LHCN-M2 (cell line): ENCODE measurements around the gene ACTA2. TPM values are rescaled to one million over a fixed set of nuclear protein-coding genes. Genes with fewer than 3 reads are reported as not detected.

Experiments used
- DNase-seq: peaks from one replicate; pipeline ENCODE4 v3.0.0-alpha.2; 2012; ENCODE audit warnings: low read depth
- polyA plus RNA-seq: library from polyadenylated mRNA; unstranded; fragments of >200 nt; gene quantifications from one replicate; pipeline ENCODE4 v1.2.1, GENCODE V29; 2012; ENCODE audit warnings: missing spikeins
- total RNA-seq: library from RNA; depleted of rRNA; stranded (reverse); fragments of >200 nt; gene quantifications from 2 replicates; pipeline ENCODE4 v1.2.3, GENCODE V29; 2014; rRNA removed

Gene ACTA2
- 105 and 119 TPM in 2 replicates for total RNA-seq
- polyA plus RNA-seq: 236 TPM

DNA sequence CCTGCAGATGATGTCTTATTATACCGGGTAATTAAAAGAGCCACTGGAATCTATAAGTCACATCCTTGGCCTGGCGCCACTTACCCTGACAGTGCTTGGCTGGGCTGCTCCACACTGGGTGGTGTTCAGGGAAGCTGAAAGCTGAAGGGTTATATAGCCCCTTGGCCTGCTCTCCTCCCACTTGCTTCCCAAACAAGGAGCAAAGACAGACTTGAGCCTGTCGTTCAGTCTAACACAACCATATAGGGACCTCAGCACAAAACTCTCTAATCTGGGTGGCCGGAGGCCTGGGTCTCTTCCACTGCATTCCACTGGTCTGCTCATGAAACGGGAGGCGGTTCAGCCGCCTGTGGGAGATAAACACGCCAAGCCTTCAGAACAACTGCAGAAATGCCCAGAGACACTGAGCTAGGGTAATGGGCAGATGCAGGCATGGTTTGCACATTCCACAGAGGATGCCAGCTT, at the start of gene ACTA2:
ACTA2 (minus strand) TSS at position 127 of the 465 bp plus-strand sequence. CDS start 3,843 bp downstream, outside the sequence.
- DNase-seq: peak; percentile 46

DNA sequence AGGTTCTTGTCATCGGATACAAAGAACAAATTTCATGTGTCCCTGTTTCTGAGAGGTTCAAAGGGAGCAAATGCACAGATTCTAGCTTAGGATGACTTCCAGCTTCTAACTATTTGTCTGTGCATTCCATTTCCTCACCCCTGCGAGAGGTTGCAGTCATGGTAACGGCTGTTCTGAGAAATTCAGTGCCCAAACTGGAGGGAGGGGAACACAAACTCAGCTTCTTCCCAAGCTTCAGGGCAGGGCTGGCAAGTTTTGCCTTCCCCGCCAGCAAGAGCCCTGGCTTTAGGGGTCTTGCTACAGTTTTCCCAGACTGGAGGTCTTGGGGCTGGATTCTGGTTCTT, 49.1 kb upstream of the ACTA2 start:
- DNase-seq: no peak

DNA sequence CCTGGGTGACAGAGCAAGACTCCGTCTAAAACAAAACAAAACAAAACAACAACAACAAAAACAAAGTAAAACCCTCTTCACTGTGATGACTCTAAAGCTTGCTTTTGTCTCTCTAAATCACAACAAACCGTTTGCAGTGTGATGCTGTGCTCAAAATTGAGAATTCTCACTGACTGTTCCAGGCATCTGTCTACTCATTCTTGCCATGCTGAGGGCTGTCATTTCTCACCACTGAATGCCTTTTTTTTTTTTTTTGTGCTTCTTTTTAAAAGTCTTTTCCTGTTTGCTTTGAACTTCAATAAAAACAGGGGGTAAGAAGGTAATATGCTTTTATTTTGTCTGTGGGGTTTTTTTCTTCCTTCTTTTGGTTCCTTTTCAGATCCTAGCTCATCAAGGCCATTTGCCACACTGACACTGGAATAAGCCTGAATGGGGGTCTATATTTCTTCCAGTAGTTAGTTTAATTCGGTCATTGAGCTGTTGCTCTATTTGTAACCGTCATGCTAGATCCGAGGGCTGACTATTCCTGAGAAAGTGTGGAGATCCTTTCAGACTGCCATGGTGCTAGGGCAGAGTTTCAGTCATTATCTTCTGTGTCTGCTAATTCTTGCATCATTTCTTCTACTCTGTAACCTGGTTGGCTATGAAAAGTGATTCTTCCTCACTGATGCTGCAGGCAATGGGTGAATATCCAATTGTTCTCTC, 48.6 kb upstream of the ACTA2 start:
- DNase-seq: peak; percentile 31

DNA sequence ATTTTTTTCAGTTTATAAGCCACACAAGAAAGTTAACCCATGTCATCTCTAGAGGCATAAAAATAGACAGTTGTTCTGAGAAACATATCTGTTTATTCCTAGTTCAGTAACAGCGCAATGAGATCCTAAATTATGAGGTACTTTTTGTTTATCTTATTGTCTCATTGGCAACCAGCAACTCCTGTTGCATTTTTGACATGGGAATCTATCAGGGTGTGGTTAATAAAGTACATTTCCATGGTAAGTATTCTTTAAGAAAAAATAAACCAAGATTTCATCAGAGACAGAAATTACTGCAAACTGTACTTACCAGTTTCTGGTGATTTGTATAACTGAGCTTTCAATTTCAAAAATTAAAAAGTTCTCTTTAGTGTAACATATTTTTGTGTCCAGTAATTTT, 47.1 kb upstream of the ACTA2 start:
- peak; percentile 62 for DNase-seq

DNA sequence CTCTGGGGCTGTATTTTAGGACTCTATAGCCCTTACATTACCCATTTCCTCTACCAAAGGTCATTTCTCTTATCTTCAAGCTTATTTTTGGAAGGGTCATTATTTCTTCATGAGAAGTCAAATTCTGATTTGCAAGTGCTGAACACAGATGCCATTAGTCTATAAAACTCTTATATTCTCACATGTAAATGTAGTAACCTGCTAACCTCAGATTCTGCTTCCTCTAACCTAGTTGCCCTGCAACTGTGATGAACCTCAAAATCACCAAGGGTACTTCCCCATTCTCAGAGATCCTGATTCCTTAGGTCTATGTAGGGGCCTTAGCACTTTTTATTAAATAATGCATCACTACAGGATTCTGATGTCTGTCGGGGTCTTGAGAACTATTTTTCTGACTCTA, 44.4 kb upstream of the ACTA2 start:
- no peak for DNase-seq

DNA sequence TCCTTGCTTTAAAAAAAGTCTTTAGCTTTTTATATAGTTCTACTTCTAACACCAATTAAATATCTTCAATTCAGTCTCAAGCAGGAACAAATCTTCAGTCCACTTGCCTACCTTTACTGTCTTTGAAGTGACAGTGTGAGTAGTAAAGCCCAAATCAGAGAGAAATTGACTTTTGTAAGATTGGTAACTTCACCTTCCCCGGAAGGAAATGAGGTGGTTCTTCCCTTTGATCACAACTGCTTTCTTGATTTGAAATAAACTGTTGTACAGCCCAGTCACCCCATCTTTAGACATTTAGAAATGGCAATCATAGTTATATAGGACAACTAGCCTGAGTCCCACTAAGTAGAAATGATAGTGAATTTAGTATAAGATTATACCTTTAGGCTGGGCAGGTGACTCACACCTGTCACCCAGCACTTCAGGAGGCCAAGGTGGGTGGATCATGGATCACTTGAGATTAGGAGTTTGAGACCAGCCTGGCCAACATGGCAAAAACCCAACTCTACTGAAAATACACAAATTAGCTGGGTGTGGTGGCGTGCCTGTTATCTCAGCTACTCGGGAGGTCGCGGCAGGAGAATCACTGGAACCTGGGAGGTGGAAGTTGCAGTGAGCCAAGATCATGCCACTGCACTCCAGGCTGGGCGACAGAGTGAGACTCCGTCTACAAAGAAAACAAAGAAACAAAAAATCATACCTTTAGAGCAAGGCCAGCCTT, 42.7 kb upstream of the ACTA2 start:
- no peak for DNase-seq

DNA sequence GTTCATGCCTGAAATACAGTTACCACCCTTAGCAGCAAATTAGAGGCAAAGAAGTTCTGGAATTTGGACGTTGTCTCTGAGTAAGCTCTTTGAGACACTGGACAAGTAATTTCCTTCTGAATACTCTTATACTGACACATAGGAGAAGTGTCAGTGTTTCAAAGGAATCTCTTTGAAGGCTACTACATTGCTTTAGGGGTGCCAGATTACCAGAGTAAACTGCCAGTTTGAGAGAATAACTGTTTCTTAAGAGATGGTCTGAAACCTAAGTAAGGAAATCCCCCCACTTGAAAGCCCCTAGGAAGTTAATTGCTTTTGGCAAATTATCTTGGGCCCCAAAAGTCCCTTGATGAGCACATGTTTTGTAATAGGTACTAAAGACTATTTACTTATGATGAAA, 41.4 kb upstream of the ACTA2 start:
- DNase-seq: peak; percentile 35

DNA sequence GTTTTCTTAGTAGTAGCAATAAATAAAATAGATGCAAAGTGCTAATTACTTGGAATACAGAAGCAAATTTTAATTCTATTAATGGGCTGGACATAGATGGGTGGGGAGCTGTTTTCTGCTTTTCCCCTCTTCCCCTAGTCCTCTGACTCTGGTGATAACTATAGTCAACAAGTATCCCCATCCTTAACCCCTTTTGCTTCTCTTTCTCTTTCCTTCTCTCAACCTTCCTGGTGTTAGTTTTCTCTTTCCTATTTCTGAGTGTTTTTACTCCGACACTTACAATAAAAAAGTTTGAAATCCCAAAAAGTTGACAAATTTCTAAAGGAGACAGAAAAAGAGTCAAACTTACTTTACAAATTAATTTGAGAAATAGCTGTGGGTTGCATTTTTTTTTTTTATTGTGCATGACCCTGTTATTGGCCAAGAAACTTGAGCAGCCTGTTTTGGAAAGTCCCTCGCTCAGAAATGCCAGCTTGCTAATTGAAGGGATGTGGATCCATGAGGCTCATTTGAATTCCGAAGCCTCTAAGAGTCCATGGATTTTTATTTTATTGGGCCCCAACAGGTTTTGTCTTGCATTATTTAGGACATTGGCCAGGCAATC, 40.5 kb upstream of the ACTA2 start:
- peak; percentile 20 for DNase-seq

DNA sequence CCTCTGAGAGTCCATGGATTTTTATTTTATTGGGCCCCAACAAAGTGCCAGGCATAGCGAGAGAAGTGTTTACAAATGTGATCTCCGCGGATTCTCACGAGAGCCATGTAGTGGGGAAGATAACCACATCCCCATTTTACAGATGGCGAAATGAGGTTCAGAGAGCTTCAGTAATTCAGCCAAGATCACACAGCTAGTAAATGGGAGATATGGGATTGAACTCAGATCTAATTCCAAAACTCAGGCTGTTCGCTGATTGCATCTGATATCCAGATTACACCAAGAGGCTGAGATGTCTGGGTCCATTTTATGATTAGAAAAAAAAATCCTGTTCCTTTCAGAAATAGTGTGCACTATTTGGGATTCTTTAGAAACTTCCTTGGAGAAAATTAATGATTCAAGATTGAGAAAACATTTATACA, 39.3 kb upstream of the ACTA2 start:
- DNase-seq: no peak

DNA sequence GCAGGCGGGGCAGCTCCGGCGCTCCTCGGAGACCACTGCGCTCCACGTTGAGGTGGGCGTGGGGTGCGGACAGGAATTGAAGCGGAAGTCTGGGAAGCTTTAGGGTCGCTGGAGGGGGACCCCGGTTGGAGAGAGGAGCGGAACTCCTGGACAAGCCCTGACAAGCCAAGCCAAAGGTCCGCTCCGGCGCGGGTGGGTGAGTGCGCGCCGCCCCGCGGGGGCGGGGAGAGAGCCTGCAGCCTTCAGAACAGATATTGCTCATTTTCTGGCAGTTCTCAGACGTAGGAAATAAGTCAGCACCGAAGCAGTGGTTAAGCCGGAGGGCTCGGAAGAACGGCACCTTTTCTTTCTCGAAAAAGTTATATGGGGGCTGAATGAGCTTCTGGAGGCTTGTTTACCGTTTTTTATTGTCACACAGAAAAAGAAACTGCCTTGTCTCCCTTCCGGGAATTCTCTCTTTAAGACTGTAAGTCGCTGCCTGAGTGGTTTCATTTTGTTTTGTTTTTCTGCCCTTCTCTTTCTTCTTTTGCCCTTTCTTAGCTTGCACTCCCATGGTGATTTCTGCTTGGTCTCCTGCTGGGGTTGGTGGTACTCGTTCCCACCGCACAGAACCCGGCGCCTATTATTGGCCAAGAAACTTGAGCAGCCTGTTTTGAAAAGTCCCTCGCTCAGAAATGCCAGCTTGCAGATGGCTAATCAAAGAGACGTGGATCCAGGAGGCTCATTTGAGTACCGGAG, 38.8 kb upstream of the ACTA2 start:
- DNase-seq: peak; percentile 69

DNA sequence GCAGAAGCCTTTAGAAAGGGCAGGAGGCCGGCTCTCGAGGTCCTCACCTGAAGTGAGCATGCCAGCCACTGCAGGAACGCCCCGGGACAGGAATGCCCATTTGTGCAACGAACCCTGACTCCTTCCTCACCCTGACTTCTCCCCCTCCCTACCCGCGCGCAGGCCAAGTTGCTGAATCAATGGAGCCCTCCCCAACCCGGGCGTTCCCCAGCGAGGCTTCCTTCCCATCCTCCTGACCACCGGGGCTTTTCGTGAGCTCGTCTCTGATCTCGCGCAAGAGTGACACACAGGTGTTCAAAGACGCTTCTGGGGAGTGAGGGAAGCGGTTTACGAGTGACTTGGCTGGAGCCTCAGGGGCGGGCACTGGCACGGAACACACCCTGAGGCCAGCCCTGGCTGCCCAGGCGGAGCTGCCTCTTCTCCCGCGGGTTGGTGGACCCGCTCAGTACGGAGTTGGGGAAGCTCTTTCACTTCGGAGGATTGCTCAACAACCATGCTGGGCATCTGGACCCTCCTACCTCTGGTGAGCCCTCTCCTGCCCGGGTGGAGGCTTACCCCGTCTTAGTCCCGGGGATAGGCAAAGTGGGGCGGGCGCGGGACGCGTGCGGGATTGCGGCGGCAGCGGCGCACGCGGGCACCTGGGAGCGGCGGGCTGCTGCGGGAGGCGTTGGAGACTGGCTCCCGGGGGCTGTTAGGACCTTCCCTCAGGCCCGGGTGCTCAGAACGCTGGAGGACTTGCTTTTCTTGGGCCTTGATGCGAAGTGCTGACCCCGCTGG, 38.0 kb upstream of the ACTA2 start, which contains the start of gene FAS:
FAS (plus strand) TSS at position 415 of the 777 bp plus-strand sequence; CDS start at position 494, 79 bp downstream.
- peak; percentile 81 for DNase-seq

DNA sequence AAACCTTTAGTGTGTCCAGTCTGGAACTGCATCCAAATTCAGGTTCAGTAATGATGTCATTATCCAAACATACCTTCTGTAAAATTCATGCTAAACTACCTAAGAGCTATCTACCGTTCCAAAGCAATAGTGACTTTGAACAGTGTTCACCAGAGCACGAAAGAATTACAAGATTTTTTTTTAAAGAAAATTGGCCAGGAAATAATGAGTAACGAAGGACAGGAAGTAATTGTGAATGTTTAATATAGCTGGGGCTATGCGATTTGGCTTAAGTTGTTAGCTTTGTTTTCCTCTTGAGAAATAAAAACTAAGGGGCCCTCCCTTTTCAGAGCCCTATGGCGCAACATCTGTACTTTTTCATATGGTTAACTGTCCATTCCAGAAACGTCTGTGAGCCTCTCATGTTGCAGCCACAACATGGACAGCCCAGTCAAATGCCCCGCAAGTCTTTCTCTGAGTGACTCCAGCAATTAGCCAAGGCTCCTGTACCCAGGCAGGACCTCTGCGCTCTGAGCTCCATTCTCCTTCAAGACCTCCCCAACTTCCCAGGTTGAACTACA, 37.3 kb upstream of the ACTA2 start:
- peak; percentile 78 for DNase-seq

DNA sequence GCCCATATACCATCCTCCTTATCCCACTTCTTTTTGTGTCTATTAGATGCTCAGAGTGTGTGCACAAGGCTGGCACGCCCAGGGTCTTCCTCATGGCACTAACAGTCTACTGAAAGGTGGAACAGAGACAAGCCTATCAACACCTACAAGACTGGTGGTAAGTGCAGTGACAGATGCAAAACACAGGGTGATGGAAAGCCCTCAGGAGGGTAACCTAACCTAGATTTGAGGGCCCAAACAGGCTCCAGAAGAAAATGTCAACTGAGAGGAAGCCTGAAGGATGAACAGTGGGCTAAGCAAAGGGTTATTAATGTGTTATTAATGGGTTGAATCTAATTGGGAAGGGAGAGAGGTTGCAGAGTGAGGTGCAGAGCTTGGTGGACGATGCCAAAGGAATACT, 36.9 kb upstream of the ACTA2 start:
- no peak for DNase-seq

DNA sequence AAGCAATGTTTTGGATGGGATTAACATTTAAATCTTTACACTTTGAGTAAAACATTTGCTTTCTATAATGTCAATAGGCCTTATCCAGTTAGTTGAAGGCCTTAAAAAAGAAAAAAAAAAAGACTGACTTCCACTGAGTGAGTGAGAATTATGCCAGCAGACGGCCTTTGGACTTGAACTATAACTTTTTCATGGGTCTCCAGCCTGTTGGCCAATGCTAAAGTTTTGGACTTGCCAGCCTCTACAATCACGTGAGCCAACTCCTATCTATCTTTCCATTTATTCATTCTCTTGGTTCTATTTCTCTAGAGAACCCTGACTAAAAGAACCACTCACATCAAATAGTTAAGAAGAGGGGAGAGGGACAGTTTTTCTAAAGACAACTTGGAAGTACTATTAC, 35.3 kb upstream of the ACTA2 start:
- no peak for DNase-seq

DNA sequence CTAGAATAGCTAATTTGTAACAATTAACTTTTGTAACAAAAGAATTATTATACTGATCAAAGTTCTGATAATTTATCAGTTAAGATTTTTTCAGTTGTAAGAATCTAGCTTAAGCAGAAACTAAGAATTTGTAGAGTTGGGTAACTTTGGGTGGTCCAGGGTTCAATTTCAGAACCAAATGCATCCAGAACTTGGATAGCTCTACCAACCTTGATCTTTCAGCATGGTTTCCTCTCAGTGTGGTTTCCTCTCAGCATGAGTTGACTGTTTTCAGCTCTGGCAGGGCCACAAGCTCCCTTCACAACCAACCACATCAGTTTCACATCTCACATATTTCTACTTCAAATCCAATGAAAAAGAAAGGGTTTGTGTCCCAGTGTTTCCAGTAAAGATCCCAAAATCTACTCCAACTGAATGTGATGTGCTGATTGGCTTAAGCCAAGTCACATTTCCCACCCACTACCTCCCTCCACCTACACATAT, 34.7 kb upstream of the ACTA2 start:
- no peak for DNase-seq

DNA sequence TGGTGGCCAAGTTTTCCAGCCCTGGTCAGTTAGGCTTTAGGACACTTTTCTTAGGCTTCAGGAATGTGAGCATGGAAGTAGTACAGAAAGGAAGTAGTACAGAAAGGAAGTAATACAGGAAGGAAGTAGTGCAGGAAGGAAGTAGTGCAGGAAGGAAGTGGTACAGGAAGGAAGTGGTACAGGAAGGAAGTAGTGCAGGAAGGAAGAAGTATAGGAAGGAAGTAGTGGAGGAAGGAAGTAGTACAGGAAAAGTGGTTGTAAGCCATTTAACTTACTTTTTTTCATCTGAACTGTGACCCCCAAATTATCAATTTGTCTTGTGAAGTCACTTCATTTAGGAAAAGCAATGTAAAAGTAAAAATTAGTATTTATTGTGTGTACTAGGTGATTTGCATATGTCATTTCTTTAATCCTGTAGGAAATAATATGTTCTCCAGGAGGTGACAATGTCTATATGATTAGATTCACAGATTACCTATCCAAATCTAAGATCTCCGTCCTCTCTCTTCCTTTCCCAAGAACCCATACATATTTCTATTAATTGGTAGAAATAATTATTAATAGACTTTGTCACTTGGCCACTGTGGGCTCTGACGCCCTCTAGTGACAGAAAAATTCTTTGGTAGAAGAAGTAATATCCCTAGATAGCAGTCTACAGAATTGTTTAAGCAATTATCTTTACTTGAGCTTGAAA, 34.1 kb upstream of the ACTA2 start:
- peak; percentile 36 for DNase-seq

DNA sequence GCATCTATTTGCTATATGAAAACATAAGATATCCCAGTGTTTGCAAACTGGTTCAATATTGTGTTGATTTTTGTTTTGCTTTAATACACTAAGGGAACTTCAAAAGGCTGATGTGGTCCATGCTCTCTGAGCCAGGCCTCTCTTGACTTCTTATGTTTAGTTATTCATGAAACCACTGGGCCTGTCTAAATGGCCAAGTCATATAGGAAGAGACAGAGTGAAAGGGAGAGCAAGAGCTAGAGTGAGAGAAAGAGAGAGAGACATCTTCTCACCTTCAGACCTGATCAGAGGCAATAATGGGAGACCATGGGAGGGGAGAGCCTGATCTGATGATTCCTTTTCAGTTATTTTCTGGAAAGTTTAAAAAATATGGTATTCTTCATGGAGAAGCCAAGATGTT, 32.0 kb upstream of the ACTA2 start:
- DNase-seq: no peak

DNA sequence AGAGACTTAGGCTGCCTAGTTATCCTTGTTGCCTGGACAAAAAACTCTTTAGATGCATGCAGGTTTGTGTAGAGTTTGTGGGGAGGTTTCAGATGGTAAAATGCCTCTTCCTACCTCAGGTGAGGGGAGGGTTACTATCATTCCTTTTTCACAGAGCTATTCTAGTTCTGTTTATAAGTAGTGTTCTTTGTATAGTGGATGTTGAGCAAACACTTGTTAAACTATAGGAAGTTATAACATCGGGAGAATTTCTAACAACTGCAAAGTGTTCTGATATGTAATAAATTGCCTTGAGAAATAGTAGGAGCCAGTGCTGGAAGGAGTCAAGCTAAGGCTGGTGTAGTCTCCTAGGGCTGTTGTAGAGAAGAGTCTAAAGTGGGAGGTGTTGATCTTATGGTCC, 31.4 kb upstream of the ACTA2 start:
- no peak for DNase-seq

DNA sequence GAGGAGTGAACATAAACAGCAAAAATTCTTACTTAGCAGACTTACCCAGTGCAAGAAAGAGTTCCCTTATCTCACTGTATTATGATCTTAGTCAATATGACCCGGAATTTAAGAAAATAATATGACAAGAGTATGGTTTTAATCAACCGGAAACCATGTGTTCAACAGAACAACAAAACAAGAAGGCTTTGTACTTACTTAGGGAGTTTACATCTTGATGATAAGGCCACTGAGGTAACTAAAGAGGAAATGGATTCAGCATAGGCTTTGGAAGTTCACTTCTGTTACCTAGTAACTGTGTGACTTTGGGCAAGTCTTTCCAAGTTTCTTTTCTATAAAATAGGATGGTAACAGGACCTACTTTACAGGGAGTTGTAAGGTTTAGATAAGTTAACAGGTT, 30.6 kb upstream of the ACTA2 start:
- no peak for DNase-seq

DNA sequence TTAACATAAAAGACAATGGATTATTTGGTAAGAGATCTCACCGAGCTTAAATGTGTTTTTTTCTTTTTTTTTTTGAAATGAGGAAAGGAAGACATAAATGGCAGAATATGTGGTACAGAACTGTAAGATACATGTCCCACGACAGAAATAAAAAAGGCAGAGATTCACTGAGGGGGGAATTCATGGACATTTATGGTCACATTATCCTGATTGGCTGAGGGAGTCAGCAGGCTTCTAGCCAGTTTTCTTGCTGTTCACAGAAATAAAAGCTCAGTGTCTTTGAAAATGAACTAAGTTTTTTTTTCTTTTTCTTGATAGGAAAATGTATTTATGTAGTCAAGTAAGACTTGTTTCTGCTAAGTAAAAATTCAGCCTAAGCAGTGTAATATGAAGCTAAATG, 29.8 kb upstream of the ACTA2 start:
- DNase-seq: no peak
